ENCODE measurements around the gene ATG4D.

The ATG4D gene

DNA sequence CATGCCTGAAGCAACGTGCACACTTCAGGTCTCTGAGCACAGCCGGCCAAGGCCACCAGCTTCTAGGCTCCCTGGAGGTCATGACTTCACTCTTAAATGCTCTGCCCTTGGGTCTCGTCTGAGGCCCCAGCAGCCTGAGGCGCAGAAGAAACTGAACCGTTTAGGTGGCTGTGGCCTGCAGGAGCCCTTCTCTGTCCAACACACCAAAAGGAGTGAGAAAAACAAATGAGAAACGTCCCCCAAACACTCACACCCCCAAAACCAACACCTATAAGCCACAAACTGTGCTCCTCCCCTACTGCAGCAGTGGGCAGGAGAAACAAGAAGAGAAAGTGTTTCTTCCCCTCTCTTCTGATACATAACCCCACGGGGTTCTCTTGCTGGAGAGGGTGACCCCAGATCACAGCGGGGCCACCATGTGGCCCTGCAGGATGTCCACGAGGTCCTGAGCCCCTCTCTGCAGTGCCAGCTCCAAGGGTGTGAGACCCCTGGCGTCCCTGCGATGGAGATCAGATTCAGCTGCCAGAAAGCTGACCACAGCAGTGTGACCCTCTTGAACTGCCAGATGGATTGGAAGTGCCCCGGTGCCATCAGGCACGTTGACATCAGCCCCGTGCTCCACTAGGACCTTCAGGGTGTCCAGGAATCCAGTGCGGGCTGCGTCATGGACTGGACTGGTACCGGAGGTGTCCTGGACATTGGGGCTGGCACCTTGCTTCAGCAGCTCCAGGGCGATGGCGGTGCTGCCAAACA is 23.1 kb downstream of the ATG4D start:
- H3K4ac ChIP-seq (ENCODE audit: low read depth in 1 of 2, low read length in 2 of 2): peak overlapping the region; percentile 65 to 73
- 63% methylated on average over 19 of the region's 19 CpGs for WGBS

GRCh38 chr19:10567656-10568055 is 24.0 kb downstream of the ATG4D start:
- H2BK15ac ChIP-seq (ENCODE audit: low read depth, poor library complexity, severe bottlenecking): no peak overlapping the region
- no peak overlapping the region for H2AFZ ChIP-seq (ENCODE audit: low read depth, low read length)
- no peak overlapping the region for H3K18ac ChIP-seq (ENCODE audit: low read depth in 1 of 2, low read length in 2 of 2)
- no peak overlapping the region for H3K27ac ChIP-seq (ENCODE audit: low read length, poor library complexity, severe bottlenecking)
- H3K23ac ChIP-seq (ENCODE audit: low read length in 2 of 2): no peak overlapping the region
- no peak overlapping the region for H2BK120ac ChIP-seq (ENCODE audit: low read depth, low read length)
- peaks cover 27% of the 10 kb centered on the region for H3K4me1 ChIP-seq (ENCODE audit: control insufficient read depth, insufficient read depth, low read depth, low read length)
- no peak overlapping the region for H4K91ac ChIP-seq (ENCODE audit: low read length)
- H3K27me3 ChIP-seq (ENCODE audit: control insufficient read depth in 1 of 2, insufficient read depth in 1 of 2, low read length in 2 of 2): no peaks in the 10 kb centered on the region
- no peak overlapping the region for H2BK12ac ChIP-seq (ENCODE audit: low read length in 2 of 2)
- H3K36me3 ChIP-seq (ENCODE audit: control insufficient read depth in 1 of 2, insufficient read depth in 2 of 2, low read depth in 1 of 2, low read length in 2 of 2): peaks cover 2 to 5% of the 10 kb centered on the region in 2 experiments
- WGBS: 18% methylated on average over 2 of the region's 5 CpGs
- H3K4me3 ChIP-seq (ENCODE audit: insufficient read depth in 1 of 2, low read depth in 1 of 2, low read length in 2 of 2): peak overlapping the region in 1 of 2 experiments; percentile 94
- no peak overlapping the region for H4K8ac ChIP-seq (ENCODE audit: low read length)
- H3K14ac ChIP-seq (ENCODE audit: low read length in 2 of 2): no peak overlapping the region
- H3K4ac ChIP-seq (ENCODE audit: low read depth in 1 of 2, low read length in 2 of 2): no peak overlapping the region
- H3K9me3 ChIP-seq (ENCODE audit: control insufficient read depth, low read length): no peaks in the 10 kb centered on the region
- no peak for DNase-seq
- H3K9ac ChIP-seq (ENCODE audit: low read length): peak overlapping the region; percentile 87
- H3K4me2 ChIP-seq (ENCODE audit: low read length, poor library complexity, severe bottlenecking): peak overlapping the region; percentile 95
- peak overlapping the region; percentile 66 for H2AK5ac ChIP-seq (ENCODE audit: low read length, severe bottlenecking)
- peaks cover 22% of the 10 kb centered on the region for H3K79me1 ChIP-seq (replicated peaks; ENCODE audit: low read length, poor library complexity, severe bottlenecking)
- H2BK5ac ChIP-seq (ENCODE audit: low read depth, low read length, poor library complexity, severe bottlenecking): no peak overlapping the region

More for the DNA sequence above, 23.1 kb downstream of the ATG4D start:
- H4K91ac ChIP-seq (ENCODE audit: low read length): peak overlapping the region; percentile 87
- H3K4me3 ChIP-seq (ENCODE audit: insufficient read depth in 1 of 2, low read depth in 1 of 2, low read length in 2 of 2): peak overlapping the region in 1 of 2 experiments; percentile 94
- H2BK12ac ChIP-seq (ENCODE audit: low read length in 2 of 2): peak overlapping the region; percentile 15 to 95
- DNase-seq: peak; percentile 34
- peak overlapping the region; percentile 46 for H2BK5ac ChIP-seq (ENCODE audit: low read depth, low read length, poor library complexity, severe bottlenecking)
- peak overlapping the region in 1 of 2 experiments; percentile 58 for H3K14ac ChIP-seq (ENCODE audit: low read length in 2 of 2)
- peak overlapping the region; percentile 61 to 81 for H3K18ac ChIP-seq (ENCODE audit: low read depth in 1 of 2, low read length in 2 of 2)
- peak overlapping the region; percentile 25 for H3K27ac ChIP-seq (ENCODE audit: low read length, poor library complexity, severe bottlenecking)
- no peaks in the 10 kb centered on the region for H3K9me3 ChIP-seq (ENCODE audit: control insufficient read depth, low read length)
- H3K79me1 ChIP-seq (replicated peaks; ENCODE audit: low read length, poor library complexity, severe bottlenecking): peaks cover 28% of the 10 kb centered on the region
- peak overlapping the region; percentile 87 for H3K9ac ChIP-seq (ENCODE audit: low read length)
- H2BK15ac ChIP-seq (ENCODE audit: low read depth, poor library complexity, severe bottlenecking): no peak overlapping the region
- peak overlapping the region; percentile 72 for H4K8ac ChIP-seq (ENCODE audit: low read length)
- peaks cover 4 to 5% of the 10 kb centered on the region in 2 experiments for H3K36me3 ChIP-seq (ENCODE audit: control insufficient read depth in 1 of 2, insufficient read depth in 2 of 2, low read depth in 1 of 2, low read length in 2 of 2)
- H3K23ac ChIP-seq (ENCODE audit: low read length in 2 of 2): no peak overlapping the region
- no peaks in the 10 kb centered on the region for H3K27me3 ChIP-seq (ENCODE audit: control insufficient read depth in 1 of 2, insufficient read depth in 1 of 2, low read length in 2 of 2)
- H3K4me1 ChIP-seq (ENCODE audit: control insufficient read depth, insufficient read depth, low read depth, low read length): peaks cover 23% of the 10 kb centered on the region
- H2AFZ ChIP-seq (ENCODE audit: low read depth, low read length): no peak overlapping the region
- H2AK5ac ChIP-seq (ENCODE audit: low read length, severe bottlenecking): peak overlapping the region; percentile 66
- peak overlapping the region; percentile 7 for H3K4me2 ChIP-seq (ENCODE audit: low read length, poor library complexity, severe bottlenecking)
- peak overlapping the region; percentile 82 for H2BK120ac ChIP-seq (ENCODE audit: low read depth, low read length)

DNA sequence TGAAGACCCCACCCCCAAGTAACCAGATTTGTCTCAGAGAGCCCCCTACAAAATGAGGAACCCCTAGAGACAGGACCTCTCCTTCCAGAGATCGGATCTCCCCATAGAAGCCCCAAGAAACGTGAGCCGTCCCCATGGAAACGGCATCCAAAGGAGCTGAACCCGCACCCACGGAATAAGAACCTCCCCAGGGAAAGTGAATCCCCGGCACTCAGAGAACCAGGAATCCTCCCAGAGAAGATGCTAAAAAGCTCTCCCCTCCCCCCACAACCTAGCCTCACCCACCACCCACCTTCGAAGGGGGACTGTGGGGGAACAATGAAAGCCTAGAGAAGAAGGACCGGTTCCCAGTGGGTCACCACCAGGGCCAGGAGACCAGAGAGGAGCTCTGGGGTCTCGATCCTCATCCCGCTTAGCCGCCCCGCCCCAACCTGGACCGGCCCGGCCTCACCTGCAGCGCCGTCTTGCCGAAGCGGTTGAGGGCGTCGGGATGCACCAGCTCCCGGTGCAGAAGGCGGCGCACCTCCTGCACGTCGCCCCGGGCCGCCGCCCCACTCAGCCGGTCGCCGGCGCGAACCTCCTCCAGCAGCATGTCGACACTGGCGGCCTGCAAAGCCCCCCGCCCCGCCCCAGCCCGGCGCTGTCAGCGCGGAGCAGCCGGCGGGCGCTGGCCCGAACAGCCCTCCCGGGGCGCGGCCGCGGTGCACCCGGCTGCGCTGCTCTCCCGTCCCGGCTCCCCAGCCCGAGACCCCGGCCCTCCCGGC is 24.5 kb downstream of the ATG4D start:
- H3K79me1 ChIP-seq (replicated peaks; ENCODE audit: low read length, poor library complexity, severe bottlenecking): peaks cover 21% of the 10 kb centered on the region
- no peak overlapping the region for H3K27ac ChIP-seq (ENCODE audit: low read length, poor library complexity, severe bottlenecking)
- H2BK5ac ChIP-seq (ENCODE audit: low read depth, low read length, poor library complexity, severe bottlenecking): no peak overlapping the region
- H2BK12ac ChIP-seq (ENCODE audit: low read length in 2 of 2): peak overlapping the region in 1 of 2 experiments; percentile 49
- no peak overlapping the region for H2BK15ac ChIP-seq (ENCODE audit: low read depth, poor library complexity, severe bottlenecking)
- peaks cover 27% of the 10 kb centered on the region for H3K4me1 ChIP-seq (ENCODE audit: control insufficient read depth, insufficient read depth, low read depth, low read length)
- H2AK5ac ChIP-seq (ENCODE audit: low read length, severe bottlenecking): no peak overlapping the region
- WGBS: 2% methylated on average over 35 of the region's 58 CpGs
- H3K23ac ChIP-seq (ENCODE audit: low read length in 2 of 2): no peak overlapping the region
- no peaks in the 10 kb centered on the region for H3K9me3 ChIP-seq (ENCODE audit: control insufficient read depth, low read length)
- peak overlapping the region in 1 of 2 experiments; percentile 62 for H3K14ac ChIP-seq (ENCODE audit: low read length in 2 of 2)
- peak overlapping the region; percentile 95 for H3K4me2 ChIP-seq (ENCODE audit: low read length, poor library complexity, severe bottlenecking)
- H4K8ac ChIP-seq (ENCODE audit: low read length): no peak overlapping the region
- peak; percentile 57 for DNase-seq
- H3K4ac ChIP-seq (ENCODE audit: low read depth in 1 of 2, low read length in 2 of 2): peak overlapping the region in 1 of 2 experiments; percentile 87
- H3K18ac ChIP-seq (ENCODE audit: low read depth in 1 of 2, low read length in 2 of 2): peak overlapping the region; percentile 16 to 94
- no peak overlapping the region for H2BK120ac ChIP-seq (ENCODE audit: low read depth, low read length)
- peak overlapping the region; percentile 87 for H3K9ac ChIP-seq (ENCODE audit: low read length)
- peak overlapping the region; percentile 93 for H2AFZ ChIP-seq (ENCODE audit: low read depth, low read length)
- H3K27me3 ChIP-seq (ENCODE audit: control insufficient read depth in 1 of 2, insufficient read depth in 1 of 2, low read length in 2 of 2): no peaks in the 10 kb centered on the region
- peaks cover 0 to 5% of the 10 kb centered on the region in 2 experiments for H3K36me3 ChIP-seq (ENCODE audit: control insufficient read depth in 1 of 2, insufficient read depth in 2 of 2, low read depth in 1 of 2, low read length in 2 of 2)
- peak overlapping the region; percentile 88 for H4K91ac ChIP-seq (ENCODE audit: low read length)
- peak overlapping the region; percentile 85 to 94 for H3K4me3 ChIP-seq (ENCODE audit: insufficient read depth in 1 of 2, low read depth in 1 of 2, low read length in 2 of 2)
